CD4-positive, alpha-beta T cell (primary cell): ENCODE data around the gene ARHGAP15. TPM values are rescaled to one million over a fixed set of nuclear protein-coding genes. Genes with fewer than 3 reads are reported as not detected.

Experiments used
- ATAC-seq: fragments of 200-7000 bp; cut with Tn5 transposase; one replicate; pipeline ENCODE4 v1.10.0; 2022; ENCODE audit warnings: mild to moderate bottlenecking; ENCODE audit not compliant: poor library complexity
- CTCF ChIA-PET: fragments of 350-600 bp; sonication (Branson Sonifier 250); formaldehyde crosslinking; loops from one replicate; lab custom pipeline; 2021; ENCODE audit warnings: antibody characterized with exemption, inconsistent platforms; lab: Charles Lee
- POLR2A ChIA-PET: fragments of 350-600 bp; sonication (Branson Sonifier 250); formaldehyde crosslinking; loops from one replicate; lab custom pipeline; 2021; ENCODE audit warnings: antibody characterized with exemption, inconsistent platforms; lab: Charles Lee
- DNase-seq, 14 experiments: peaks; one replicate each; pipeline ENCODE4 v3.0.0-alpha.2; 2013 to 2020; ENCODE audit warnings: mixed read lengths in 2 of 14
- H3K27ac ChIP-seq, 2 donors: one replicate each; pipeline versions ENCODE4 v1.5.1 to v1.7.0; 2013; ENCODE audit warnings: low read length in 2 of 2, low read depth in 1 of 2, mild to moderate bottlenecking in 1 of 2
- H3K27me3 ChIP-seq, 2 experiments: 1 replicate in 1 of 2; 2 replicates in 1 of 2; pipeline versions ENCODE4 v1.6.1 to v1.7.0; 2013; ENCODE audit warnings: low read length in 2 of 2, control low read depth in 1 of 2, mild to moderate bottlenecking in 1 of 2, moderate library complexity in 1 of 2; ENCODE audit not compliant: insufficient read depth in 2 of 2, control insufficient read depth in 1 of 2
- H3K36me3 ChIP-seq: one replicate; pipeline ENCODE4 v1.6.1; 2013; ENCODE audit warnings: low read length, control low read depth; ENCODE audit not compliant: insufficient read depth
- H3K4me1 ChIP-seq: one replicate; pipeline ENCODE4 v1.6.1; 2013; ENCODE audit warnings: low read length, control low read depth; ENCODE audit not compliant: insufficient read depth
- H3K4me3 ChIP-seq: one replicate; pipeline ENCODE4 v1.5.1; 2013; ENCODE audit warnings: mild to moderate bottlenecking, low read length, moderate library complexity
- H3K9me3 ChIP-seq, 2 experiments: 1 replicate in 1 of 2; 2 replicates in 1 of 2; pipeline versions ENCODE4 v1.6.1 to v1.7.0; 2013; ENCODE audit warnings: low read length in 2 of 2, mild to moderate bottlenecking in 2 of 2, control low read depth in 1 of 2, moderate library complexity in 1 of 2; ENCODE audit not compliant: control insufficient read depth in 1 of 2, insufficient read depth in 1 of 2
- H3K27ac Mint-ChIP-seq: one replicate; pipeline ENCODE4 v1.8.0; 2020; ENCODE audit warnings: mixed read lengths
- H3K27me3 Mint-ChIP-seq: one replicate; pipeline ENCODE4 v1.8.0; 2021; ENCODE audit warnings: mixed read lengths
- H3K36me3 Mint-ChIP-seq: one replicate; pipeline ENCODE4 v1.8.0; 2021; ENCODE audit warnings: low read depth, mixed read lengths
- H3K4me1 Mint-ChIP-seq: one replicate; pipeline ENCODE4 v1.8.0; 2021; ENCODE audit warnings: low read depth, mixed read lengths
- H3K4me3 Mint-ChIP-seq: one replicate; pipeline ENCODE4 v1.8.0; 2020; ENCODE audit warnings: mild to moderate bottlenecking, mixed read lengths
- H3K9me3 Mint-ChIP-seq: one replicate; pipeline ENCODE4 v1.8.0; 2020; ENCODE audit warnings: mixed read lengths
- intact Hi-C, 2 experiments: fragments of 100-400 bp; cut with DNase I in 1 of 2; cut with micrococcal nuclease in 1 of 2; formaldehyde crosslinking; loops; one replicate each; pipeline versions ENCODE4 v1.15.1 to v1.9.0; 2023 to 2025; cut with DNase I, micrococcal nuclease
- total RNA-seq, 174 experiments: library from RNA in 2 of 174; stranded (reverse) in 2 of 174; gene quantifications; one replicate each; pipeline ENCODE4 v1.2.3 and lab custom pipeline; 2021 to 2026
- TF ChIP-seq, protein P1 (sequence below): fragments of 200-600 bp; IDR thresholded peaks from one replicate; pipeline ENCODE4 v1.8.0; 2022; ENCODE audit warnings: antibody characterized with exemption, mild to moderate bottlenecking

ARHGAP15 gene
- total RNA-seq, 2 experiments from 2014 or later: 158 to 165 TPM

DNA sequence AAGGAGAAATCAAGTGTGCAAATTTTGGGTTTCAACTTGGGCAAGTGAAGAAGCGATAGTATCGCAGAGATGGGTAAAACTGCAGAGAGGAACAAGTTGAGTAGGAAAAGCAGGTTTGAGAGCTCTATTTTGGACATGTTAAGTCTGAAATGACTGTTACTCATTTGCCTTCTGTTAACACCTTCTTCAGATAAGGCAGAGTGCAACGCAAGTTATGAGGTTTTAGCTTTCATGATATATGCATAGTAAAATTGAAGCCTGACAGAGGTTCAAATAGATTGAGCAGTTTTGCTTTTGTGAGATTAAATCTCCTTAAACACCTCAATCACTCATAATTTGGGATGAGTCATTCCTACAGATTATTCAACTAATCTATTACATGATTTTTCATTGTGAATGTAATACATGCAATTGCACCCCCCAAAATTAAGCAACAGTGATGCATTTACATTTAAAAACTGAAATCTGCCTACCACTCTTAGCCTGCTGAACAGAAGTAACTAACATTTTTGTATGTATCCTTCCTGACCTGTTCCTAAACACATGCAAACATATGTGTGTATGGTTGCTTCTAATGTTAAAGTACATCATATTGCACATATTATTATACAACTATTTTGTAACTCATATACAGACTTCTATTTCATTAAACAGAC lies 575.4 kb downstream of the ARHGAP15 start:
- ATAC-seq (no peak), DNase-seq (no peak)
- Histone ChIP-seq H3K27me3 (no peaks in the 10 kb centered on the region), H3K27ac (no peak overlapping the region), H3K4me1 (no peaks in the 10 kb centered on the region), H3K4me3 (no peak overlapping the region), H3K36me3 (peaks cover 70% of the 10 kb centered on the region), H3K9me3 (no peaks in the 10 kb centered on the region)
- peak overlapping the region; percentile 31 for H3K27ac Mint-ChIP-seq
- intact Hi-C loops: no loop called here
- peaks cover 100% of the 10 kb centered on the region for H3K36me3 Mint-ChIP-seq
- H3K4me1 Mint-ChIP-seq: peaks cover 23% of the 10 kb centered on the region
- H3K9me3 Mint-ChIP-seq: peaks cover 6% of the 10 kb centered on the region
- POLR2A ChIA-PET: no interaction called here
- no peak overlapping the region for H3K4me3 Mint-ChIP-seq
- CTCF ChIA-PET: no interaction called here
- TF ChIP-seq, protein P1, sequence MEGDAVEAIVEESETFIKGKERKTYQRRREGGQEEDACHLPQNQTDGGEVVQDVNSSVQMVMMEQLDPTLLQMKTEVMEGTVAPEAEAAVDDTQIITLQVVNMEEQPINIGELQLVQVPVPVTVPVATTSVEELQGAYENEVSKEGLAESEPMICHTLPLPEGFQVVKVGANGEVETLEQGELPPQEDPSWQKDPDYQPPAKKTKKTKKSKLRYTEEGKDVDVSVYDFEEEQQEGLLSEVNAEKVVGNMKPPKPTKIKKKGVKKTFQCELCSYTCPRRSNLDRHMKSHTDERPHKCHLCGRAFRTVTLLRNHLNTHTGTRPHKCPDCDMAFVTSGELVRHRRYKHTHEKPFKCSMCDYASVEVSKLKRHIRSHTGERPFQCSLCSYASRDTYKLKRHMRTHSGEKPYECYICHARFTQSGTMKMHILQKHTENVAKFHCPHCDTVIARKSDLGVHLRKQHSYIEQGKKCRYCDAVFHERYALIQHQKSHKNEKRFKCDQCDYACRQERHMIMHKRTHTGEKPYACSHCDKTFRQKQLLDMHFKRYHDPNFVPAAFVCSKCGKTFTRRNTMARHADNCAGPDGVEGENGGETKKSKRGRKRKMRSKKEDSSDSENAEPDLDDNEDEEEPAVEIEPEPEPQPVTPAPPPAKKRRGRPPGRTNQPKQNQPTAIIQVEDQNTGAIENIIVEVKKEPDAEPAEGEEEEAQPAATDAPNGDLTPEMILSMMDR: no peak
- H3K27me3 Mint-ChIP-seq: no peaks in the 10 kb centered on the region

GRCh38 chr2:143705108-143705707 lies 576.0 kb downstream of the ARHGAP15 start:
- H3K4me1 ChIP-seq: no peaks in the 10 kb centered on the region
- TF ChIP-seq, protein P1: no peak
- no peak overlapping the region for H3K27ac ChIP-seq
- intact Hi-C loops: no loop called here
- ATAC-seq (no peak), DNase-seq (no peak)
- Mint-ChIP-seq H3K36me3 (peaks cover 100% of the 10 kb centered on the region), H3K4me1 (peaks cover 28% of the 10 kb centered on the region), H3K4me3 (no peak overlapping the region), H3K27me3 (no peaks in the 10 kb centered on the region), H3K27ac (no peak overlapping the region), H3K9me3 (peaks cover 7% of the 10 kb centered on the region)
- POLR2A ChIA-PET: no interaction called here
- no peaks in the 10 kb centered on the region for H3K27me3 ChIP-seq
- peaks cover 73% of the 10 kb centered on the region for H3K36me3 ChIP-seq
- peaks cover 3% of the 10 kb centered on the region in 2 experiments for H3K9me3 ChIP-seq
- CTCF ChIA-PET: no interaction called here
- no peak overlapping the region for H3K4me3 ChIP-seq

- Histone ChIP-seq H3K9me3 (peaks cover 3 to 6% of the 10 kb centered on the region in 2 experiments), H3K27me3 (no peaks in the 10 kb centered on the region), H3K27ac (no peak overlapping the region), H3K4me3 (no peak overlapping the region), H3K36me3 (peaks cover 75% of the 10 kb centered on the region), H3K4me1 (no peaks in the 10 kb centered on the region)
- Mint-ChIP-seq H3K36me3 (peaks cover 100% of the 10 kb centered on the region), H3K9me3 (peaks cover 12% of the 10 kb centered on the region), H3K27me3 (no peaks in the 10 kb centered on the region), H3K4me3 (no peak overlapping the region), H3K4me1 (peaks cover 39% of the 10 kb centered on the region), H3K27ac (no peak overlapping the region)
- intact Hi-C loops: no loop called here
- CTCF ChIA-PET: no interaction called here
- DNase-seq (no peak), ATAC-seq (no peak)
- TF ChIP-seq, protein P1: no peak
- POLR2A ChIA-PET: no interaction called here
Measured at GRCh38 chr2:143706354-143706753, 577.1 kb downstream of the ARHGAP15 start.
